Posterior cingulate gyrus (tissue), 11 donors: ENCODE results near the gene ZBTB7C.

ENCODE experiments used
- DNase-seq, 10 donors: peaks; one replicate each; pipeline versions ENCODE4 v3.0.0 to v3.0.0-alpha.2; 2020 to 2021; ENCODE audit warnings: mixed read lengths in 3 of 10
- intact Hi-C: fragments of 100-400 bp; cut with DNase I; formaldehyde crosslinking; loops from one replicate; pipeline ENCODE4 v1.15.1; 2023

ZBTB7C gene

DNA sequence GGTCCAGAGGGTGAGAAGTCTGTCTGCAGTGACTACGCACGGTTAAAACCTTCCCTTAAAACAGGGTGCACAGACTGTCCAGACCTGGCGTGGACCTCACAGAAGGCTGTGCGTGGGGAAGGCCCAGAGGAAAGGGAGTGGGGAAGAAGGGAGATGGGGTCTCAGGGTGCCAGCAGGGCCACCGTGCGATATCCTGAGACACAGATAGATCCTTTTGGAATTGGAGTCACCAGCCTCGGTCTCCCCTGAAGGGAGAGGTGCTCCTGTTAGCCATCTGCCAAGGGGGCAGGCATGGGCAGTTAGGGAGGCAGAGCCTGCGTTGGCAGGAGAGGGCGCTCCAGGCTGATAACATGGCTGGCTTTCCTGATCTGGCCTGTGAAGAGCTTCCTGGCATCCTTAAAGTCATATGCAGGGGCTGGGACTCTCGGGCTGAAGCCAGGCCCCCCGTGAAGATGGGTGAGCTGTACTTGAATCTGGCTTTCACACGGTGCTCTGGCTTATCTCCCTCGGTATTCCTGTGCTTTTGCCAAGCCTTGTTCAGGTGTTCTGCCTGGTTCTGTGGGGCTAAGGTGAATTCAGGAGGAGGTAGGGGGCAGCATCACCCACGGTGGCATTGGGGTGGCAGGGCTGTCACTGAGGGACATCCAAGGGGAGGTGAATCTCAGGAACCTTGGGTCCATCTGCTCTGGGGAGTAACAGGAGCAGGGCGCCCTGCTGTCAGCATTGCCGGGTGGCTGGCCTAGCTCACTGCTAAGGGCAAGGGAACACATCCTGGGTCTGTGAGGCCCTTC is 371.5 kb downstream of the ZBTB7C start:
- intact Hi-C loops, result loop anchor here (10.0 kb wide), 1 partner anchor 297 kb away; no protein-coding TSS in a partner anchor
- peak in 2 of 10 donors; percentile 7 to 53 for DNase-seq

DNA sequence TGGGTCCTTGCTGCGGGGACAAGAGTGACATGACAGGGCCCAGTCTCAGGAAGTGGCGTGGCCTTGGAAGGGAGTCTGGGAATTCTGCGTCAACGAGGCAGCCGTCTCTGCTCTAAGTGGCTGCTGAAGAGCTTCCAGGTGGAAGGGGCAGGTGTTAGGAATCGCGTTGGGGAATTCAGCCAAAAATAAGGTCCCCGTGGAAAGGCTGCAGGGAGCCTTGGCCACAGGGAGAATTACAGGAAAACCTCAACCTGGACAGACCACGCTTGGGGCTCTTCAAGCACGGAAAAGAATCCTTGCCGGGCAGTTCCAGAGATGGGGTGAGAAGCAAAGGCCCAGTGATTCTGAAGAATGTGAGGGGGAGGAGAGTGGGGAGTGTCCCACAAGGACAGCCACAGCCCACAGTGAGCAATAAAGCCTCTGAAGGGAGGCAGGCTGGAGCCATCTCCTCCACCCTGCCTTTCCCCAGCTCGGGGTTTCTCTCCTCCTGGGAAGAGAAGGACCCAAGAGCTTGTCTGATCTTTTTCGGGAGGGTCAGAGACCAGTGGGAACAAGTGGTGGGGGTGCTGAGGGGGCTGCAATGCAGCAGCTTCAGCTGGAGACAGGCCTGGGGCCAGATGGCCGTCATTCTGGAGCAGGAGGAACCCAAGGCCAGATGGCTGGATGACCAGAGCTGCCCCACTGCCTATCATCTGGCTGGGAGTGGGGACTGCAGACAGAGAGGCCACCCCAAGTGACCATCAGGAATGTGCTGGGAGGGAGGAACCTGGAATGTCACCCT is 372.4 kb downstream of the ZBTB7C start:
- intact Hi-C loops, result loop anchor here (10.0 kb wide), 1 partner anchor 298 kb away; no protein-coding TSS in a partner anchor
- DNase-seq, result peak in 2 of 10 donors; percentile 23 to 58

DNA sequence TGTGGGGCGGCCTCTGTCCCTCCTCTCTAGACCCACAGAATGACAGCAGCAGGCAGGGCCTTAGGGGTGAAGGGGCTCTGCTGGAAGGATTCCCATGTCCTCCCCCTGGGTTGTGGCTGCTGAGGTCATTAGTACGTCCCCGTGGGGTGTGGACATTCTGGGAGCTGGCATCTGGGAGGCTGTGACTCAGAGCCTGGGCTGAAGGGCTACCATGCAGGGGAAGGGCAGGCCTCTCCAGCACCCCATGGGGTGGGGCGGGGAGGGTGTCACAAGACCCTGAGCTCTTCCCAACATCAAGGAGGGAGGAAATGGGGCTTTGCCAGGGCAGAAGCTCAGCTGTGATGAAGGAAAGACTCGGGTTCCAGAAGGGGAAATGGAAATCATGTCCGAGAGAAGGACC is 373.0 kb downstream of the ZBTB7C start:
- intact Hi-C loops, result loop anchor here (10.0 kb wide), 1 partner anchor 299 kb away; no protein-coding TSS in a partner anchor
- DNase-seq, result no peak

DNA sequence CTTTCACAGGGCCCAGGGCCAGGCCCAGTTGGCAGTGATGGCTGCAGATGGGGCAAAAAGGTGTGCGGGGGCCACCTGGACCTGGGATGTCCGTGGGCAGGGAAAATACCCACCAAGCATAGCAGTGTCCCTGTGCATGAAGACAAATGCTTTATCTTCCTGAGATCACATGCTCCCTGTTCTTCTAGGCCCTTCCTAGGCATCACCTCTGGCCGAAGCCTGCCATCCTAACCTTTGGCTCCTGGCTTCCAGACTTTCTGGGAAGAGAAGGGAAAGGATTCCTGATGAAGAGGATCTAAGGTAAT is 373.7 kb downstream of the ZBTB7C start:
- intact Hi-C loops, result loop anchor here (10.0 kb wide), 1 partner anchor 299 kb away; no protein-coding TSS in a partner anchor
- DNase-seq, result peak in 1 of 10 donors; percentile 48

DNA sequence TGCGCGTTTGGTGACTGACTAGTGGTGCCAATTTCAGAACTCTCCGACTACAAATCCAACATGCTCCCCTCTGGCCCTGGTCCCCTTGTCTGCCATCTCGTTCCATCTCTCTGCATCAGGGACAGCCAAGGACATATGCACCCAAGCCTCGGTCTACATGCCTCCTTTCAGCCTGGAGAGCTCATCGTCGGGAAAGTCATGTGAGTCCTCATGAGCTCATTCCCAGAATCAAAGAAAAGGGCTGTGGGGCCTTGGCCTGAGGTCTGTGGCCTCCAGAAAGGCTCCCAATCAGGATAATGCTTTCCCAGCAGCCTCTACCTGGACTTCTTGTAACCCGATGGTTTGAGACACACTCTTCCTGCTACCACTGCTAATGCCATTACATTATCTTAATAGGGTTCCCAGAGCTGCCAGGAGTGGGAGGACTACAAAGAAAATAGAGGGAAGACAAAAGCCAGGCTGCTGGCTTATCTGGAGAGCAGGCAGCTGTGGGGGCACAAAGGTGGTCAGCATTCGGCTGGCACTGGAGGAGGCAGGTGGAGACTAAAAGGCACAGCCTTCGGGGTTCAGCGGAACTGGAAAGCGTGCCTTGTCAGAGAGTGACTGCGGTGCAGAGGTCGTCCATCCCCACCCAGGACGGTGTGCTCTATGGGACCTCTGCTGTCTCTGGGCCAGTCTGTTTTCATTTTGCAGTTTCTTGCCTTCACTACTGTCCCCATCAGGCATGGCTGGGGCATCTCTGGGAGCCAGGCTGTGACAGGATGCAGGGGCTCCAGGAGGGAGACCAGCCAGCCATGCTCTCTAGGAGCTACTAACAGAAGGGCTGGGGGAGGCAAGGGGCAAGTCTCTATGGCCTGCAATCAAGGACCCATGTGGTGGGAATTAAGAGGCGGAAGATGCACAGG is 374.3 kb downstream of the ZBTB7C start:
- no peak for DNase-seq
- intact Hi-C loops, result loop anchor here (10.0 kb wide), 1 partner anchor 300 kb away; no protein-coding TSS in a partner anchor

DNA sequence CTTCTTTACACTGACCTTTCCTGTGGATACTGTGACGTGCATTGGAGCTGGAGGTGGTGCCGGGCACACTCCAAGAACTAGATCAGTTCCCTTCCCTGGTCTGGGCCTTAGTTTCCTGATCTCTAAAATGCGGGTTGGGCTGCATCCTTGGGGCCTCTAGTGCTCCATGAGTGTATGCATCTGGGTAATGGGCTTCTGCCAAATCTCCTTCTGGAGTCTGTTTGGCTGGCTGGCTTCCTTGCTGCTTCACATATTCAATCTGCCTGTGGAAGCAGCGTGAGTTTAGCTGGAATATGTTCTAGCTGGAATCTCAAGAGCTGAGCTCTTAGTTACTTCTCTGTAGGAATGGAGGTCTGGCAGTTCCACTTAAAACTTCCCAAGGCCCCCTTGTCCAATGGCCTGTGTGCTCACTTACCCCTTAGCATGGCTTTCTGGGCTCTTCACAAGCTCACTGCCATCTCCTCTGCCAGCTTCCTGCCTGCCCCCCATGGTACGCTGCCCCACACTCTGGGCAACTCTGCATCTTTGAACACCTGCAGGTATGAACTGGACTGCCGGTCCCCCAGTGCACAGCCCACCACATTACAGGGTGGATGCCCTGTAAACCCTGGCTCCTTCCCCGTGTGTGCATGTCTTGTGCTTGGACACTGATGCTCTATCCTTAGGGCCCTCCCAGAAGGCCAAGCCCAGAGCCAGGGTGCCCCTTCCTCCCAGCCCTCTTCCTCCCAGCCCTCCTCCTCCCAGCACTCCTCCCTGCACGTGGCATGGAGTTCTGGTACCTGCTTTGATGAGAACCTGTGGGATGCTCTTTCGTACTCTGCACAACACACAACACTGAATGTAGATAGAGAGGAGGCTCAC is 375.2 kb downstream of the ZBTB7C start:
- intact Hi-C loops, result loop anchor here (10.0 kb wide), 1 partner anchor 301 kb away; no protein-coding TSS in a partner anchor
- no peak for DNase-seq

DNA sequence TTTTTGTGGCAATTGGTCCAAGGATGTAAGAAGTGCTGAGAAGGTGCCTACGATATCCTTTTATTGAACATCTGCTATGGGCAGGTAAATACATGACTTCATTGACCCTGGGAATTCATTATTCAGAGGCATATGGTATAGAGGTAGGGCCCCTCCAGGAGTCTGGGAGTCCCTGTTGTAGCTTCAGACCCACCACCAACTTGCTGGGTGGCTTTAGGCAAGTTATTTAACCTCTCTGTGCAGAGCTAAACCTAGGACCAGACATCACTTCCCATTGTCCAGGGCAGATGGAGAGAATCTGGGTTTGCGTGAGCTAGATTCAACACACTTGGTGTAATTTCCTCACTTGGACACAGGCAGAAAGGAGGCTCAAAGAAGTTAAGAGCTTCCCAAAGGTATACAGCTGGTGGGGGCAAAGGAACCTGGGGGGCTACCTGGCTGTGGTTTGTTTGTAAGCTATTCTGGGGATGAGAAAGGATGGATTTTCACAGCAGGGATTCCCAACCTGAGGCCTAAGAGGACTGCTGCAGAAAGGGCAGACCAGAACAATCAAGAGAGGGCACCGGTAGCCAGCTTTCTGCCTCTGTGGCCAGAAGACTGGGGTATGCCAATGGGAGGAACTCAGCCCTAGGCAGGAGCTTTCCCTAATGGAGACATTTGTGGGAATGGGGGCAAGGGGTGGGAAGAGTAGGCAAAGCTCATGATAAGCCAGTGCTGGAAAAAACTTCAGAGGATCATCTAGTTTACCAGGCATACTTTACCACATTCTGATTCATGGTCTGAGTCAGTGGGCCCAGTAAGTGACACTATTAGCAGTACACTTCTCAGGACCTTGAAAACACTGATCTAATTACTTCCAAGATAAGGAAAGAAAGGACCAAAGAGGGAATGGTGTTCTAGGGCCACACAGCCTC is 376.1 kb downstream of the ZBTB7C start:
- peak in 2 of 10 donors; percentile 6 to 41 for DNase-seq
- intact Hi-C loops, result loop anchor here (10.0 kb wide), 1 partner anchor 302 kb away; no protein-coding TSS in a partner anchor

DNA sequence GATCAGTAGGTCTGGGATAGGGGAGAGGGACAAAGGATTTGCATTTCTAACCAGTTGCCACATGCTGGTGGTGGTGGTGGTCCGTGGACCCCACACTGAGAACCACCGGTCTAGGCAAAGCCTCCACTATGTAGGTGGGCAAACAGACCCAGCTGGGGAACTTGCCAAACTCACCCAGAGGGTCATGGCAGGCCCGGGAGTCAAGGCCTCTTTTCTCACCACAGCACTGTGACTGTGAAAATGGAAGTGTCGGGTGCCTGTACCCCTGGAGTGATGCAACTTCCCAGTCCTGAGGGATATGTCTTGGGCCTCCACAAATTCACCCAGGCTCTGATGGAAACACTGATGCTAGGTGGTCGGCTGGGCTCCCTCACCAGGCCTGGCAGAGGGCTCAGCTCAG is 377.5 kb downstream of the ZBTB7C start:
- intact Hi-C loops, result loop anchor here (1.0 to 10.0 kb wide), 2 partner anchors 303 to 415 kb away; no protein-coding TSS in a partner anchor
- DNase-seq, result peak in 1 of 10 donors; percentile 6

DNA sequence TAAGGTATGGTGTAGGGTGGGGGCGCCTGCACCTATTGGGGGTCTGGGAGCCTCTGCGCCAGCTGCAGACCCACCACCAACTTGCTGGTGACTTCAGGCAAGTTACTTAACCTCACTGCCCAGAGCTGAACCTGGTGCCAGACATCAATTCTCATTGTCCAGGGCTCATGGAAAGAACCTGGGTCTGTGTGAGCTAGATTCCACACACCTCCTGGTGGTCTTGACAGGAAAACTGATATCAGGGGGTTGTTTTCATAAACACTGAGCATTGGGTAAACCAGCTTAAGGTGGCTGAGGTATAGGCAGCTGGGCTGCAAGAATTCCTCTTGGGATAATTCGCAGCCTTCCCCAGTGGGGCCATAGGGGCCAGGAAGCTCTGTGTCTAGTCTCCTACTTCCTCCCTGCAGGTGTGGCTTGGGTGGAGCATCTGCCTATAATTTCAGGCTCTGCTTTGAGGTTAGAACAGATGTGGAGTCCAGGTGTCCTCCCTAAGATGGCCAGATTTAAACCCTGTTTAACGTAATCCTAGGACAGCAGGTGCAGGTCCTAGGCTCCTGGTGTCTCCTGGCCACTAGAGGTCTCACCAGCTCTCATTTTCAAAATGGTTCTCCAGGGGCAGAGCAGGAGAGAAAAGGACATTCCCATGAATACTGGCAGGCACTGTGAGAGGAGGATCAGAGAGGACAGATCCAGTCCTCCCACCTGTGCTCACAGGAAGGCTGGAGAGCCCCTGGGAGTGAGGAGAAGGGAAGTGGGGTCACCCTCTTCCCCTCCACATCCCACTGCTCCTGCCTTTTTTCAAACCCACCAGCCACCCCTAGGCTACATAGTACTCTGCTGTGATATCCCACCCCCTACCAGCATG is 378.3 kb downstream of the ZBTB7C start:
- intact Hi-C loops, result loop anchor here (1.0 to 10.0 kb wide), 2 partner anchors 304 to 415 kb away; no protein-coding TSS in a partner anchor
- peak in 3 of 10 donors; percentile 46 to 57 (median 50) for DNase-seq

DNA sequence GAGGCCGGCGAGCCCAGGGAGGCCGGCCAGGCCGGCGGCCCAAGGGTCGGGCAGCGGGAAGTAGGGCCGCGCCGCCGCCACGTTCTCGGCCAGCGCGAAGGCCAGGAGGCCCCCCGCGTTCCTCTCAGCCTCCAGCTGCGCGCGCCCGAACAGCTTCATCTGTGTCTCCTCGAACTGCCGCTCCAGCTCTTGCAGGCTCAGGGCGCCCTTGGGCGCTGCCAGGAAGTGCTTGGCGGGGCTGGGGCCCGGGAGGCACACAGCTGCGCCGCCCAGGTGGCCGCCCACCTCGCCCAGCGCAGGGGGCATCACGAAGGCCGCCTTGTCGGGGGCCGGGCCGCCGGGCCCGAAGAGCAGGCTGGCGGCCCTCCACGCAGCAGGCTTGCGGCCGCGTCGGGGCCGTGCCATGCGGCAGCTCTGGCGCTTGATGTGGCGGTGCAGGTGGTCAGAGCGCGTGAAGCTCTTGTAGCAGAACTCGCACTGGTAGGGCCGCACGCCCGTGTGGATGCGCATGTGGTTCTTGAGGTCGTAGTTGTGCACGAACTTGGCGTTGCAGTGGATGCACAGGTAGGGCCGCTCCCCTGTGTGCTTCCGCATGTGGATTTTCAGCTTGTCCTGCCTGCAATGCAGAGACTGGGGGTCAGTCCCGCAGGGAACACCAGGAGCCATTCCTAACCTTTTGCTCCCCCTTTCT is 379.7 kb downstream of the ZBTB7C start:
- intact Hi-C loops, result loop anchor here (10.0 kb wide), 1 partner anchor 815 kb away; no protein-coding TSS in a partner anchor
- peak in 1 of 10 donors; percentile 70 for DNase-seq

DNA sequence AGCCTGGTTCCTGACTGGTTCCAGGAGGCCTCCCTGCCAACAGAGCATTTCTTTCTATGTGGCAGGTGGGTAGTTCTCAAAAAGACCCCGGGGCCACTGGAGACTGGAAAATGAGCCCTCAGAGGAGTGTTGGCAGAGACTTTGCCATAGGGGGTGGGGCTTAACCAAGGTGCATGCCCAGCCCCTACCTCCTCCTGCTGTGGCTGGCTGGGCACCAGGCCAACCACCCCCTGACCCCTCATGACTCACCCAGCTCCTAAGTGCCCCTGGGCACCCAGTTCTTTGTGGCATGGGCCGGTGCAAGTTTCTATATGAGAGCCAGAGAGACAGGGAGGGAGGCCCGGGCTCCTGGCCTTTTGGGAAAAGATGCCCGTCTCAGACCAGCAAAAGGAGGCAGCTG is 380.5 kb downstream of the ZBTB7C start:
- intact Hi-C loops, result loop anchor here (10.0 kb wide), 1 partner anchor 814 kb away; no protein-coding TSS in a partner anchor
- peak in 1 of 10 donors; percentile 68 for DNase-seq

DNA sequence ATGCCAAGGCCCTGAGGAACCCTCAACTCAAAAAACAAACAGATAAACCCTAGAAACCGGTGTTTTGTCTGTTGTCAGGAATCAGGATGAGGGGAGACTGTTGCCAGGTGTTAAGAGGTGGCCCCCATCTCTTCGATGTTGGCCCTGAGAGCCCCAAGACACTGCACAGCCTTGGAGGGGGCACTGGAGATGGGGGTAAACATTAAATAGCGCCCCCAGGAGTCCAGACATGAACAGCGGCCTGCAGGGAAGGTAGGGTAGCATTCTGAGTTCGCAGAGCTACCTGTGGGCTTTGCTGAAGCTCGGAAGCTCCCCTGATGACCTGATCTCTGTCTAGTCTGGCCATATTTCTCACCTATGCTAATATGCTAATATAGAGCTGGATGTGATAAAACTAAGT is 381.1 kb downstream of the ZBTB7C start:
- intact Hi-C loops, result loop anchor here (10.0 kb wide), 1 partner anchor 813 kb away; no protein-coding TSS in a partner anchor
- DNase-seq, result peak in 1 of 10 donors; percentile 51

DNA sequence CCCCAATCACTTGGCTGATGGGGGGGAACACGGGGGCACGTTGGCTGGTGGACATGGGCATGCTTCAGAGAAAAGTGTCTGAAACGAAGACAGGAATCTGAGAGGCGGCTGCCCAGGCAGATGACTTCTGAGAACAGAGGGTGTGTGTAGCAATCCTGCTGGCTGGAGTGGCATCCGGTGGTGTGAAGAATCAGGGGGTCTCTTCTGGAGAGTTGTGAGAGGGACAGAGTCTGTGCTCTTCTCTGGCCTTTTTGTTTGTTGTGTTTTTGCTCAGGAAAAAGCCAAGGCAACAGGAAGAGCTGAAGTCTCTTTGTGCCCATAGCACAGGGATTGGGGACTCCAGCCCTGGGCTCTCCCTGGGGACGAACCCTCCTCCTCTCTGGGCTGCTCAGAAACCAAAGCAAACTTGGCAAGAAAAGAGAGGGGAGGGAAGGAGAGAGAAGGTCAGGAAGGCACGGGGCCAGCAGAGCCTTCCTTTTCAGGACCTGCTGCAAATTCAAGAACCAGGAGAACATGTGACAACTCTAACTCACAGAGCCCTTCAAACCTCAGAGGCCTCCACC is 381.7 kb downstream of the ZBTB7C start:
- intact Hi-C loops, result loop anchor here (10.0 kb wide), 1 partner anchor 813 kb away; no protein-coding TSS in a partner anchor
- peak in 1 of 10 donors; percentile 86 for DNase-seq

DNA sequence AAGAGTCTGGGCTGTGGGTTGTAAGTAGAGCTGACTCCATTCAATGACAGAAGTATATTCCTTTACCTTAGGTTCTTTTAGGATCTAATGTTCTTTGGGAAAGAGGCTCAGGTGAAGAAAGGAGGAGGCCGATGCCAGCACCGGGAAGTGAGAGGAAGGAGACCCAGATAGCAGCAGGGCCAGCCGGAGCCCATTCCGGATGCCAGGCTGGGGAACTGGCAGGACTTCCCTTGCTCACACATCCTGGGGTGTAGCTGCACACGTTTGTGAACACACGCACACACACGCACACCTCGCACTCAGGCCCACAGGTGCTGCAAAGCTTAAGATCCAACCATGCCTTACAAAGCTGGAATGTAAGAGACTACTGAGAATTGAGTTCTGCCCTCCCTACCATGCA is 383.0 kb downstream of the ZBTB7C start:
- intact Hi-C loops, result loop anchor here (10.0 kb wide), 1 partner anchor 811 kb away; no protein-coding TSS in a partner anchor
- DNase-seq, result no peak

DNA sequence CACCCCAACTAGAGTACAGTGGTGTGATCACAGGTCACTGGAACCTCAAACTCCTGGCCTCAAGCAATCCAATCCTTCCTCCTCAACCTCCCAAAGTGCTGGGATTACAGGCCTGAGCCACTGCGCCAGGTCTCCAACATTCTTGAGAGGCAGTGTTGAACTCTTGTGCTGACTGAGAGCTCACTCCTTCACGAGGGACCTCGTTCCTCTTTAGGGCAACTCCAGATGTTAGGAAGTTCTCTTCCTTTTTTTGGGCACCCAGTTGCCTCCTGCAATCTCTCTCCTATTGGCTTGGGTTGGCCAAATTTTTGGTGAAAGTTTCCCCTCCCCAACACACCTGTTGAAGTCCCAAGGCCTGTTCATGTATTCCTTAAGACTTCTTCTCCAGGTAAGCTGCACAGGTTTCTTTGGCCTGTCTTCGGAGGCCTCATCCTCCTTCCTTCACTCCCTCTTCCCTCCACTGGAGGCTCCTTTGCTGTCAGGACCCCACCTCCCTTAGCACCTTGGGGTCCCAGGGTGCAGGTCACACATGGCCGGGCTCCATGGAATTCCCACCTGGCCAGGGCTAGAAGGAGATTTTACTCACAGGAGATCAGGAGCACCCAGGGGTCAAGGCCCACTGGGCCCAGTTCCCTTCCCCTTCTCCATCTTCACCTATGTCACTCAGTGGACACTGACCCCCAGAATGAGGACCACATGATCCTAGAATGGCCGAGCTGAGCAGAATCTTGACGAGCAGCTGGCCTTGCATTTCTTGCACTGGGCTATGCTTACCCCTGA is 384.1 kb downstream of the ZBTB7C start:
- no peak for DNase-seq
- intact Hi-C loops, result loop anchor here (5.0 to 10.0 kb wide), 2 partner anchors 93 to 810 kb away; partner anchors contain the start of gene SMAD2
